IPS-18c (cell line): ENCODE data around the gene DNAH11.

Experiments used
- H3K4me3 ChIP-seq: 2 replicates; pipeline ENCODE4 v1.7.0; 2013; ENCODE audit warnings: low read depth, mild to moderate bottlenecking, low read length, moderate library complexity; ENCODE audit not compliant: insufficient read depth
- H3K9me3 ChIP-seq: one replicate; pipeline ENCODE4 v1.6.1; 2013; ENCODE audit warnings: mild to moderate bottlenecking, low read length, moderate library complexity; ENCODE audit not compliant: control insufficient read depth, insufficient read depth

DNAH11 gene

GRCh38 chr7:21603972-21604749 lies 61.3 kb downstream of the DNAH11 start:
- H3K9me3 ChIP-seq, result no peaks in the 10 kb centered on the region
- no peak overlapping the region for H3K4me3 ChIP-seq

- Histone ChIP-seq H3K4me3 (no peak overlapping the region), H3K9me3 (no peaks in the 10 kb centered on the region)
Measured at GRCh38 chr7:21605008-21605585, 62.3 kb downstream of the DNAH11 start.

DNA sequence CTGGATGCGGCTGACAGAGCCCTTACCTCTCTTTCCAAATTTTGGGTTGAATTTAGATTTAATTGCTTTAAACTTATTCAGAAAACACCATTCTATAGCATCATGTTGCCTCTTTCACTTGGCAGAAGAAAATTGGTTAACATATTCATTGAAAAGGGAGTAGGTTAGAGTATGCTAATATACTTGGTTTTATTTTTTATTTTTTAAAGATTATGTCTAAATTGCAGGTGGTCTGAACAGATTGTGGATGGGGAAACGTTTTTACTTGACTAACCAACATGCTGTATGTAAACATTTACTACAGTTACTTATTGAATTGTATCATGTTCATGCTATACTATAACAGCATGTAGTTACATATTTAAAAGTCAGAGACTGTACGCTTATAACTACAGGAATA lies 65.6 kb downstream of the DNAH11 start:
- H3K4me3 ChIP-seq, result no peak overlapping the region

GRCh38 chr7:21611129-21611528 lies 68.3 kb downstream of the DNAH11 start:
- Histone ChIP-seq H3K9me3 (no peaks in the 10 kb centered on the region), H3K4me3 (no peak overlapping the region)

More for the DNA sequence above, 65.6 kb downstream of the DNAH11 start:
- H3K9me3 ChIP-seq, result no peaks in the 10 kb centered on the region

DNA sequence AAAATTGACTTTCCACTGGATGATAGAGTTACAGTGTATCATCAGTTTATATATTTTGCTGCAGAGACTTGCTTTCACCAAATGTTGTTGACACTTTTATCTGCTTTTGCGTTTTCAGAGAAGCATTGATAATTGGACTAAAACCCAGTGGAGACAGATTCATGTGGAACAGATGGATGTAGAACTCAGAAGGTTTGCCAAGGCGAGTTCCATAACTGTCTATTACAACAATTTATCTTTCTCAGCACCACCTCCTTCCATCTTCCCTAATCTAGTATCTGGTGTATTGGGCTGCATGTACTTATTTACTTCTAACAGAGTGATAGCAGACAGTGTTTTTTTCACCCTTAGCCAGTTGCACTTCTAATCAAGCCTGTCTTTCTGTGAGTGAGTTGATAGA lies 73.3 kb downstream of the DNAH11 start:
- no peaks in the 10 kb centered on the region for H3K9me3 ChIP-seq
- no peak overlapping the region for H3K4me3 ChIP-seq

DNA sequence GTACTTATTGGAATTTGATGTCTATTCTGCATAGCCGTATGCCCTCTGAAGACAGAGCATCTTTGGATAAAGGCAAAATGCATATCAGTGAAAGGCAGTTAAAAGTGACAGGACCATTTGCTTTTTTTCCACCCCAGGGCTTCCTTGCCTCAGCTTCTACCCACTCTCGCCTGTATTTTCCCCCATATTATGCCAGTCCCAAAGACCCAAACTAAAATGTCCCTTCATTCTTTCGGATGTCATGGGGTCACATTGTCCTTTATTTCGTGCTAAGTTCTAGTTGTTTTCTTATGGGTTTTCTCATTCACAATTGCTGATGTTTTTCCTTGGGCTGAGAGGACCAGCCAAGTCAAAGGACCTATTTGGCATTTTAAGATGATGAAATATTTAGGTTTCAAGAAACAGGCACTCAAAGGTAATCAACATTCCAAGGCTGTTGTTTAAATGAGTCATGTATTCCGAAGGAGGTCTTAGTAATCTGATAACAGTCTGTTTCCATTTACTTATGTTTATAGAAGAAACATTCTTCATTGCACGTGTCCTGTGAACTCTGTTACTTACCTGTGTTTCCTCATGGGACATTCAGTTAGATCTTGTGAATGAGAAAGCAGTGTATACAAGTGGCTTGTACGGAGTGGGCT lies 74.1 kb downstream of the DNAH11 start:
- no peak overlapping the region for H3K4me3 ChIP-seq
- H3K9me3 ChIP-seq, result no peaks in the 10 kb centered on the region

DNA sequence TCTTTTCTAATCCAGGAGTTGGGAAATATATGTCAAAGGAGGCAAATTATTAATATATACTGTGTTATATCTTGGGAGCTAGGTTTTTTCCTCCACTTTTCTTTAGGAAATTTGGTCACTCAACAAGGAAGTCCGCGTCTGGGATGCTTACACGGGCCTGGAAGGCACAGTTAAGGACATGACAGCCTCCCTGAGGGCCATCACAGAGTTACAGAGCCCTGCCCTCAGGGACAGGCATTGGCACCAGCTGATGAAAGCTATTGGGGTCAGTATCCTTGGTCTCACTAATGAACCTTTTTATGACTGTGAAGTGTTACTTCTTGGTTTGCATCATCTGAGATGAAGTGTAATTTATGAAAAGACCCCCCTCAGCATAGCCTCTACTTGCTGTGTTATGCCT lies 74.7 kb downstream of the DNAH11 start:
- H3K4me3 ChIP-seq, result no peak overlapping the region
- no peaks in the 10 kb centered on the region for H3K9me3 ChIP-seq

- H3K4me3 ChIP-seq, result no peak overlapping the region
- H3K9me3 ChIP-seq, result no peaks in the 10 kb centered on the region
Measured at GRCh38 chr7:21617916-21618390, 75.1 kb downstream of the DNAH11 start.

GRCh38 chr7:21618706-21619105 lies 75.9 kb downstream of the DNAH11 start:
- Histone ChIP-seq H3K4me3 (no peak overlapping the region), H3K9me3 (no peaks in the 10 kb centered on the region)

DNA sequence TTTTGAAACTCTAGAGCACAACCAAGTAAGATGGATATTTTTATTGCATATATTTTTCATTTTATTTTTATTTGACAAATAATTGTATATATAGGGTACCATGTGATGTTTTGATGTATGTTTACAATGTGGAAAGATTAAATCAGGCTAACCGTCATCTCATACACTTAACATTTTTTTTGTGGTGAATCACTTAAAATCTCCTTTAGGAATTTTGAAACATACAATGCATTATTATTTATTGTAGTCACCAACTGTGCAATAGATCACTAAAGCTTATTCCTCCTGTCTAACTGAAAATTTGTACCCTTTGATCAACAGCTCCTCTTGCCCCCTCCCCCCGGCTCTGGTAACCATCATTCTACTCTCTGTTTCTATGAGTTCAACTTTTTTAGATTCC lies 77.2 kb downstream of the DNAH11 start:
- Histone ChIP-seq H3K4me3 (no peak overlapping the region), H3K9me3 (no peaks in the 10 kb centered on the region)

- Histone ChIP-seq H3K4me3 (no peak overlapping the region), H3K9me3 (no peaks in the 10 kb centered on the region)
Measured at GRCh38 chr7:21624320-21624719, 81.5 kb downstream of the DNAH11 start.

DNA sequence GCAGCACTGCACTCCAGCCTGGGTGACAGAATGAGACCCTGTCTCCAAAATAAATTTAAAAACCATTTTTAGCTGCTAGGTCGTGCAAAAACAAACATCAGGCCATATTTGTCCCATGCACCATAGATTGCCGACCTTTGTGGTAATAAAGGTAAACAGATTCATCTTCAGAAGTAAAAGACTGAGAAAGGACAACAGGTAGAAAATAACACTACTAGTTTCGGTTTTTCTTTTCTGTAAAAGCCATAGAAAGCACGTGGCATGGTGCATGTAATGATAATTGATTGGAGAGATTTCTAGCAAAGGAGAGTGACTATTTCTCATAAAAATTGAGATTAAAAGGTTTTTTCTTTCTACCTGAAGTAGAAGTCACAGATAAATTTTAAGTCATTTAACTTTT lies 93.9 kb downstream of the DNAH11 start:
- no peak overlapping the region for H3K4me3 ChIP-seq
- no peaks in the 10 kb centered on the region for H3K9me3 ChIP-seq

DNA sequence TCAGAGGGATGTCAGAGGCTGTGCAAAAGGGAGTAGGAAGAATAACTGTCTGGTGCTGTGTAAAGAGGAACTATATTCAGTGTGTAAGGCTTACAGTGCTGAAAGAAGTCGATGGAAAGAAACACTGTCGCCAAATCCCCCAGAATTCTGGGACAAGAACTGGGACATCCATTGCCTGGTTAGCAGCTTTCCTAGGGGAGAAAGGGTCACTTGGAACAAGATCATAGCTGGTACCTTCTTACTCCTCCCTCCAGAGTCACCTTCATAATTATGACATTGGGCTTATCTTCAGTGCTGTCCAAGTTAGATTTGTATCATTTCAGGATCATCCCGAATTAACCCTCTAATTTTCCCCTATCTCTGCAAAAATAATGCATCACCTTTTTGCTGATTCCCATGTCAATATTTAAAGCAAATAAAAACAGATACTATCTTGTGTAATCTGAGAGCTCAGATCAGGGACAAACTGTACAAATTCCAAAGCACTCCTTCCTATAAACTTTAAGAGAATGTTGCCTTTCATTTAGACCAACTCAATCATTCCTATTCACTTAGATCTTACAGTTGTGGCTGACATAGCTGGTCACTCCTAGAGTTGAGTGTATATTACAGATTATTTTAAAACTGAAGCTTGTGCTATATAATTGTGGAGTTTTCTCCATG lies 96.5 kb downstream of the DNAH11 start:
- H3K4me3 ChIP-seq, result no peak overlapping the region

GRCh38 chr7:21640105-21640504 lies 97.3 kb downstream of the DNAH11 start:
- Histone ChIP-seq H3K9me3 (no peaks in the 10 kb centered on the region), H3K4me3 (no peak overlapping the region)

More for the DNA sequence above, 96.5 kb downstream of the DNAH11 start:
- no peaks in the 10 kb centered on the region for H3K9me3 ChIP-seq

DNA sequence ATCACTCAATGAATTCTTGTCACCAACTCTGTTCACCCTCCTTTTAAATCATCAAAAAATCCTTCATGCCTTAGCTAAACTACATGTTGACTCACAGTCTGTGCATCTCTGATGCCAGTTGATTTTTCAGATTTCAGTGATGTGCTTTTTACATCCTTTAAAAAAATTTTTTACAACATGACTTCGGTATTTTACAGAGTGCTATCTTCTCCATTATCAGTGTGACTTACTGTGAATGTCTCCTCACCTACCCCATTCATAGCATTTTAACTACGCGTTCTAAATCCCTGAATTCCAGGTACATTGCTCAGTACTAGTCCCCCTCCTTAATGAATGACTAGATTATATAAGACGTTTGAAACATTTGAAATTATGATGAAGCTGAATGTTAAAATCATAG lies 98.7 kb downstream of the DNAH11 start:
- no peaks in the 10 kb centered on the region for H3K9me3 ChIP-seq
- no peak overlapping the region for H3K4me3 ChIP-seq

- Histone ChIP-seq H3K9me3 (no peaks in the 10 kb centered on the region), H3K4me3 (no peak overlapping the region)
Measured at GRCh38 chr7:21642422-21642821, 99.6 kb downstream of the DNAH11 start.

DNA sequence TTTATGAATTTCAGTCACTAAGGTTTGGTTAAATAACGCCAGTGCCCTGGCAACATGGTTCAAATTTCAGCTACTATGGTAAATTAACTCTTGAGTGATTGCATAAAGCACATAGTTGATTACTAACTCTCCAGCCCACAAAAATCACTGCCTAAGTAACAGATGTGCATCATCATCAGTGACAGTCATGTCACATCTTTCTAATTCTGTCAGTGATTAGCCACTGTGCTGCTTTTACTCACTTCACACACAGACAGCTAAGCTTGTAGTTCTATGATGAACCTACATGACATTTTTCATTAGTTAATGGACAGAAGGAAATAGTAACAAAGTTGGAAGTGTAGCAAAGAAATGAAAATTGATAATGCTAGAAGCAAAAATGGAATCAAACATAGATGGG lies 108.9 kb downstream of the DNAH11 start:
- H3K4me3 ChIP-seq, result no peak overlapping the region
- H3K9me3 ChIP-seq, result no peaks in the 10 kb centered on the region

DNA sequence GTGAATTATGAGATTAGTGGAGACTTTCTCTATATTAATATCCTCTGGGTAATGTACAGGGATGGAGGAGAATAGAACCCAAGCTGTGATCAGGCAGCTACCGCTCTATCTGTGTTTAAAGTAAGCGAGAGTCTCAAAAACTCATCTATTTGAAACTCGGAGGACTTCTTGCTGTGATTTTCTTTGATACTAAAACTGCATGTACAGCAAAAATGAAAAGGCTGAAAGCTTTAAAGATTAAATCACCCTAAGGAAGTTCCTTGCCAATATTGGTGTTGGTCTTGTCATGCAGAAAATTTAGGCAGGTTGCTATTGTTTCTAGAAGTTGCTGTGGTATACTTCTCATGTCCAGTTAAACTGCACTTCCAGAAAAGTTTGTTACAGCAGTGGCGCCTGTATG lies 110.8 kb downstream of the DNAH11 start:
- H3K9me3 ChIP-seq, result no peaks in the 10 kb centered on the region
- no peak overlapping the region for H3K4me3 ChIP-seq
